GM12872 (cell line): ENCODE results near the gene RASGRP1.

Experiments used
- TF ChIP-seq, protein P1 (sequence below): IDR thresholded peaks from 3 replicates; pipeline ENCODE4 v1.5.1; 2011; ENCODE audit warnings: low read depth, mild to moderate bottlenecking, low read length, moderate library complexity; ENCODE audit not compliant: insufficient read depth

RASGRP1 gene

DNA sequence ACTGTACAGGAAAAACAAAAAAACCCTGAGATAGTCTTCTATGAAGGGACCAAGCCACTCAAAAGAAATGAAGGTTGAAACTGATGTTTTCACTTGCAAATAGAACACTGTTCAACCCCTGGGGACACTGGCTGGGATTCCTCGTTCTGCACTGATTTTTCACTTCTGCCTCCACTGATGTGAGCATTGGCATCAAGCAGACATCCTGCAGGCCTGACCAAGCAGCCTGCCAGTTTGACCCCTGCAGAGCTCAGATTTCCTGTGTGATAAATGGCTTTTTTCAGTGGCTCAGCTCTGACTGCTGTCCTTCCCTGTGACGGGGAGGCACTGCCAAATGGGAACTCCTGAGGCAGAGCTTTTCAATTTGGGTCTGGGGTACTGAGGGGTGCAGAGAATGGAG, 50.0 kb downstream of the RASGRP1 start:
- TF ChIP-seq, protein P1, sequence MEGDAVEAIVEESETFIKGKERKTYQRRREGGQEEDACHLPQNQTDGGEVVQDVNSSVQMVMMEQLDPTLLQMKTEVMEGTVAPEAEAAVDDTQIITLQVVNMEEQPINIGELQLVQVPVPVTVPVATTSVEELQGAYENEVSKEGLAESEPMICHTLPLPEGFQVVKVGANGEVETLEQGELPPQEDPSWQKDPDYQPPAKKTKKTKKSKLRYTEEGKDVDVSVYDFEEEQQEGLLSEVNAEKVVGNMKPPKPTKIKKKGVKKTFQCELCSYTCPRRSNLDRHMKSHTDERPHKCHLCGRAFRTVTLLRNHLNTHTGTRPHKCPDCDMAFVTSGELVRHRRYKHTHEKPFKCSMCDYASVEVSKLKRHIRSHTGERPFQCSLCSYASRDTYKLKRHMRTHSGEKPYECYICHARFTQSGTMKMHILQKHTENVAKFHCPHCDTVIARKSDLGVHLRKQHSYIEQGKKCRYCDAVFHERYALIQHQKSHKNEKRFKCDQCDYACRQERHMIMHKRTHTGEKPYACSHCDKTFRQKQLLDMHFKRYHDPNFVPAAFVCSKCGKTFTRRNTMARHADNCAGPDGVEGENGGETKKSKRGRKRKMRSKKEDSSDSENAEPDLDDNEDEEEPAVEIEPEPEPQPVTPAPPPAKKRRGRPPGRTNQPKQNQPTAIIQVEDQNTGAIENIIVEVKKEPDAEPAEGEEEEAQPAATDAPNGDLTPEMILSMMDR, result no peak

DNA sequence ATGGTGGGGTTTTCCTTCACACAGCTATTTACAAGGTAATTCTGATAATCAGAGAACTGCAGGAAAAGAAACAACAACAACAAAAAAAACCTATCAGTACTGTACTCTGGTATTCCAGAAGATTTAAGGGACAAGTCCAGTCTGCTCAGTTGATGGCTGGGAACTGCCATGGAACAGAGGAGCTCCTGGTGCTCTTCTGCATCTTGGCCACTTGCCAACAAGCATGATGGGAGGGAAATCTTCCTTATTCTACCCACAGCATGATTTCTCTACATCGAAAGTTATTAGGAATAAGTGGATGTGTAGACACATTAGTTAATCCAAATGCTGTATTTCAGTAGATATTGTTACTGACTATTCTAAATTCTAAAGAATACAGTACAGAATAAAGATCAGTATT, 51.7 kb downstream of the RASGRP1 start:
- TF ChIP-seq, protein P1, result no peak

DNA sequence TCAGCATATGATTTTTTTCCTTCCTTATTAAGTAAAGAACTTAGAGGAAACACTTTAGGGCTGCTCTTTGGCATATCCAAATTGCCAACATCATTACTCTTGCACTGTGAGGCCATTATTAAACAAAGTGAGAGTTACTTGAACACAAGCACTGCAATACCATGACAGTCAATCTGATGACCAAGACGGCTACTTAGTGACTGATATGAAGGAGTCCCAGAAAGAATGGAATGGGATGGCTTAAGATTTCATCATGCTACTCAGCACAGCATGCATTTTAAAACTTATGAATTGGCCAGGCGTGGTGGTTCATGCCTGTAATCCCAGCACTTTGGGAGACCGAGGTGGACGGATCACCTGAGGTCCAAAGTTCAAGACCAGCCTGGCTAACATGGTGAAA, 55.5 kb downstream of the RASGRP1 start:
- TF ChIP-seq, protein P1, result no peak

DNA sequence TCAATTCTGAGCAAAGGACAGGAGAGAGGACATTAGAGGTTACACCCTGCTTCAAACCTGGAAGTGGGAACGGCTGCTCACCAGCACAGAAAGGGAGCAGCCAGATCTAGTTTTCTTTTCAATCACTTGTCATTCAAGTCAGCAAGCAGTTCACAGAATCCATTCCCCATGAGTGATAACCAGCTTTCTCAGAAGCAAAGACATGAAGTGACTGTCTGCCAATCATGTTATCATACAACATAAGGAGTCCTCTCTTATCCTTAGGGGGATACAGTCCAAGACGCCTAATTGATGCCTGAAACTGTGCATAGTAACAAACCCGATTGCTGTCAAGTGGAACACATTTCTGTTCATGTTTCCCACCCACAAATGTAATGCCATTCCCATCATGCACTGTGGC, 56.0 kb downstream of the RASGRP1 start:
- TF ChIP-seq, protein P1, result no peak

DNA sequence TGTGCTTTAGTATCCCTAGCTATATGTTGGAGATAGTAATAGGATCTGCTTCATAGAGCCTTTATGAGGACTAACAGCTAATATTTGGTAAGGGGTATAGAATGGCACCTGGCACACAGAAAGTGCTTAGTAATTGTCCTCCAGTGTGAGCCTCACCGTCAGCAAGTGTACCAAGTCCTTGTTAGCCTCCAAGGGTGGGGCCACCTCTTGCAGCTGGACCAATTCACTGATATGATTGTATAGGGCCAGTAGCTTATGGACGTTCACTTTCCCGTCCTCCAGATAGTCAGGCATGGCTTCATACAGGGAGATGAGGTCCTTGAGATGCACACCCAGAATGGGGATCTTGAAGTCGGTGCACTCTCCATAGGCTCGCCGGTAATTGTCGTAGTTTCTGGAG, 57.0 kb downstream of the RASGRP1 start:
- TF ChIP-seq, protein P1, result no peak

DNA sequence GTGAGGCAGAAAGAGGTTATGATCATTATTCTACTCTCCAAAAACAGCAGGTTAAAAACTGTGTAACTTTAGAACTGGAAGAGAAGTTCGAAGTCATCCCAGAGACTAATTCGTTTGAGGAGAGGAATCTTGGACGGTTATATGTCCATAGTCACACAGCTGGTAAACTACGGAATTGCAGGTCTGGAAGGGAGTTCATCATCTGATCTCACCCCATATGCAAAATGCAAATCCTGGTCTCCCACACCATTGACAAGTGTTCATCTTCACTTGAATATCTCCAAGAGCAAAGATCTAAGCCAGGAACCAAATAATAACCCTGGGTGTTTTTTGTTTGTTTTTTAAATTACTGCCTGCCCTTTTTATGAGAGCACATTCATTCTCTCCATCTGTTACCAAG, 57.6 kb downstream of the RASGRP1 start:
- TF ChIP-seq, protein P1, result no peak

DNA sequence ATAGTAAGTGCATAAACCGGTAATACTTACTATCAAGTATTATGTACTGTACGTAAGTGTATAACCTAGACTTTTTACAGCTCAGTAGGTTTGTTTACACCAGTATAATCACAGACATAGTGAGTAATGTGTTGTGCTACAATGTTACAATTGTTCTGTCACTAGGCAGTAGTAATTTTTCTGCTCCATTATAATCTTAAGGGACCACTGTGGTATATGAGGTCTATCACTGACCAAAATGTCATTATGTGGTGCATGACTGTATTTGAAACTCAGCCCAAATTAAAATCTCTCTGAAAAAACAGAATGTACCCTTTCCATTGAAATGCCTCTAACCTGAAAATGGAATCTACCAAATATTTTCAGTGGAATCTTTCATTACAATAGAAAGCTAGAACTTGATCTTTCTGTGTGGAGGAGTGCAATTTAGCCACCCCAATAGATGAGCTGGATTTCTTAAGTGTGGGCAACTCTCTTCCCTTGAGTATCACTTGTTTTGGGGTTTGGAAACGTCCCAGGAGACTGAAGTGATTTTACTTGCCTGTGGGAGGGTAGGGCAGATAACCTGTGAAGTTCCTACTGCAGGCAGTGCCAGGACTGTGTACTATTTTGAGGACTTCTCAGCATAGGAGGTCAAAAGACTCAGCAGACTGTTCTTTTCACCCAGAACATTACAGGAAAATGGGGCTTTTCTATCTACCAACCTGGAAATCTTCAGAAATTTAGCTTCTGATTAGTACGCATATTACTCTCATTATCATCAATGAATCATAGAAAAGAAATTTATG, 59.7 kb downstream of the RASGRP1 start:
- TF ChIP-seq, protein P1, result no peak
